Right lung (tissue), 10 donors: Measurements from ENCODE around the gene RASEF. TPM values are rescaled to one million over a fixed set of nuclear protein-coding genes. Genes with fewer than 3 reads are reported as not detected.
A peak's percentile ranks its signal among the peaks of the same experiment; 100 is the strongest.
"Not testable (repeated sequence)": the region's sequence is repeated elsewhere in the genome, so short reads cannot be mapped to it uniquely, and the experiment has no call there.

ENCODE experiments used
- DNase-seq, 2 donors: peaks; one replicate each; pipeline ENCODE4 v3.0.0-alpha.2; 2013
- long read RNA-seq, 8 donors: transcript quantifications; one replicate each; lab custom pipeline, GENCODE V29; 2026
- polyA plus RNA-seq, 5 donors: library from polyadenylated mRNA; unstranded; fragments of 120-200 nt; gene quantifications; one replicate each; pipeline versions ENCODE4 v1.2.1 to v1.2.3, GENCODE V29; 2013; ENCODE audit warnings: inconsistent platforms in 1 of 5, low replicate concordance in 1 of 5; ENCODE audit not compliant: insufficient read length in 5 of 5, insufficient read depth in 1 of 5

The RASEF gene
- 1 to 10 TPM; 7.2 to 9.1 (median 8.5) TPM for polyA plus RNA-seq
- long read RNA-seq, donor 1, full-length matches to known transcripts: 2 of 23 reads
- long read RNA-seq, donor 1, partial matches to known transcripts: 21 of 23 reads
- long read RNA-seq, donor 1, other reads (novel, unspliced or antisense): 0 of 23 reads
- long read RNA-seq, donor 2, full-length matches to known transcripts: 1 of 1 reads
- long read RNA-seq, donor 2, partial matches to known transcripts: 0 of 1 reads
- long read RNA-seq, donor 2, other reads (novel, unspliced or antisense): 0 of 1 reads
- long read RNA-seq, donor 3, full-length matches to known transcripts: 2 of 2 reads
- long read RNA-seq, donor 3, partial matches to known transcripts: 0 of 2 reads
- long read RNA-seq, donor 3, other reads (novel, unspliced or antisense): 0 of 2 reads
- long read RNA-seq, donor 4, full-length matches to known transcripts: 1 of 1 reads
- long read RNA-seq, donor 4, partial matches to known transcripts: 0 of 1 reads
- long read RNA-seq, donor 4, other reads (novel, unspliced or antisense): 0 of 1 reads
- long read RNA-seq, donor 5: 0 reads
- long read RNA-seq, donor 6: 0 reads
- long read RNA-seq, donor 7: 0 reads
- long read RNA-seq, donor 8: 0 reads

DNA sequence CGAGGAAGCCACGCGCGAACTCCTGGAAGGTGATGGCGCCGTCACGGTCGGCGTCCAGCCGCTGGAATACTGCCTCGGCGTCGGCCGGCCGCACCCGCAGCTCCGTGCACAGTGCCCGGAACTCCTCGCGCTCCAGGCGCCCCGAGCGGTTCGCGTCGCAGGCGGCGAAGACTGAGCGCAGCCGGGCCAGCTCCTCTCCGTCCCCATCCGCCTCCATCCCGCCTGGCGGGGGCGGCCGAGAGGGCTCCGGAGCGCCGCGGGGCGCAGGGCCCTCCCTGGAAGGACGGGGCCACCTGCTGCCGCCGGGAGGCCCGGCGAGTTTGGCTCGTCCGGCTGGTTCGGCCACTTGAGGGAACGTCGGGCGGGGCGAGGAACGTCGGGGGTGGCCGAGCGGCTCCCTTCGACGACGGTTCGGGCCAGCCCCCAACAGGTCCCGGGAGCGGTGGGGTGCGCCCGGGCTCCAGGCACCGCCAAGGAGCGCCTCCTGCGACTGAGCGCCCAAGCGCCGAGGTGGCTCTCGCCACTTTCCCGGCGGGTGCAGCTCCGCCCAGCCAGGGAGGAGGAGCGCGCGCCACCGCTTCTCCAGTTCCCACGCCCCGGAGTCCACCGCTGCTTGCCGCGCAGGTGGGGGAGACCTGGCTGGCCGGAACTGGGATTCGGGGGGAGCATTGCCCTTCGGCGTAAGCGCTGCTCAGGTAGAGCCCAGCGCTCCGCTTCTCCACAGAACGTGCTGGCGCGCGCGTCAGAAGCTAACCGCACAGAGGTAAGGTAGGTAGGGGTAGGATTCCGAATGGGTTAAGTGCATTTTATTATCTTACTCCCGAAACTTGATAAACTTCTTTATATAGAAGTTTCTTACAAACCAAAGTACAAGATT lies at the start of gene RASEF:
Gene RASEF, minus strand, starts transcription at position 492 of the 877 bp plus-strand sequence. Its CDS starts 275 bp downstream, at position 217.
- DNase-seq: peak; percentile 68 to 73

DNA sequence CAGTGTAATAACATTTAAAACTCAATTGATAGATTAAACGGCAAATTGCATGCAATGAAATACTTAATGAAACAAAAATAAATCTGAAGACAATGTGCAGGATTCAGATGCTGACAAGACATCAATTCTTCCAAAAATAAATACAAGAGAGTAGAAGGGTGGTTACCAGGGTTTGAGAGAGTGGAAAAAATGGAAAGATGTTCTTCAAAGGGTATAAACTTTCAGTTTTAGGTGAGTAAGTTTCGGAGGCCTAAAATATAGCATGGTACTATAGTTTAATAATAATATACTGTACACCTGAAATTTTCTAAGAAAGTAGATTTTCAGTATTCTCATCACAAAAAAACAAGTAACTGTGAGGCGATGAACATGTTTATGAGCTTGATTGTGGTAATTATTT lies 48.2 kb upstream of the RASEF start:
- no peak for DNase-seq

GRCh38 chr9:83109296-83109695 lies 46.4 kb upstream of the RASEF start:
- no peak for DNase-seq

GRCh38 chr9:83108208-83108607 lies 45.3 kb upstream of the RASEF start:
- no peak for DNase-seq

- DNase-seq: no peak
Observed at GRCh38 chr9:83106772-83107171, 43.8 kb upstream of the RASEF start.

DNA sequence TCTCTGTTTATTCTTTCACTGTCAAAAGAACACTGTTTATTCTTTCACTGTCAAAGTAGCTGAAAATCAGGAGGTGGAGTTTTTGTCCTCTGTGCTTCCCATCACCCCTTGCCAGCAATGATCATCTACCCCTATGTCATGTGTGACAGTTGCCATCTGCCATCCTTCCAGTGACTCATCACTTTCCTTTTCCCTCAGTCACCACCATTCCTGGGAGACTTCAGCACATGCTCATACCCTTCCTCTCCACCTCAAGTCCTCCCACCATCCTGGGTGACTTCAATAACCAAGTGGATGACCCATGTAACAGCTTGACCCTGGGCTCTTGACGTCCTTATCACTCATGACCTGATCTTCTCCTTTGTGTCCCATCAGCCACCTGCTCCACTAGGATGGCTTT lies 43.3 kb upstream of the RASEF start:
- DNase-seq: no peak

DNA sequence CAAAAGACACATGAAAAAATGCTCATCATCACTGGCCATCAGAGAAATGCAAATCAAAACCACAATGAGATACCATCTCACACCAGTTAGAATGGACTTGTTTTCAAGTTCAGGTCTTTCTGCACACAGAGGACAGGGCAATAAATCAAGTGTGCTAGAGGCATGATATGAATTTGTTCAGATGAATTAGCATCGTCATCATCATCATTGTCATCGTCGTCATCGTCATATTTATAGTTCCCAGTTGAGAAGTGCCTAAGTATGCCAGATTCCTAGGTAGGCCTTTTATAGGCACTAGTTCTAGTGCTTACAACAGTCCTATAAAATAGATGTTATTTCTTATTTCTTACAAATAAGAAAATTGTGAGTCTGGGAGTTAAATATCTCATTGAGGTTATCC lies 34.7 kb upstream of the RASEF start:
- DNase-seq: no peak

- not testable (repeated sequence) for DNase-seq
Observed at GRCh38 chr9:83093311-83093710, 30.4 kb upstream of the RASEF start.

DNA sequence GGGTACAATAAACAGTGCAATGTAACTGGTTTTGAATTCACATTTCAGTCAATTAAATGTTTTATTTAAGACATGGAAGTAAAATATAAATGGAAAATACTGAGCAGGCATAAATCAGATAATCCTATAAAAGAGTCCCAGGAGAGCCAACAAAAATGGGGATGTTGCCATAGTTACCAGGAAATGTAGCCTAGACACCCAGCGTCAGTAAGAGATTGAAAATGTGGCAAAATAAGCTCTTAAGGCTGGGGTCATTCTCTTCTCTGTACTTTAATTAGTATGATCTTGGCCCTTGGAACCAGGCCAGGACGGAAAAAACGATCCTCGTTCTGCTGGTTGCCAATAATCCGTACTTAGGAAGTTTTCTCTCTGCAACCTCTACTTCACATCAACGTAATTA lies 18.9 kb upstream of the RASEF start:
- no peak for DNase-seq

GRCh38 chr9:83081010-83081409 lies 18.1 kb upstream of the RASEF start:
- DNase-seq: no peak

GRCh38 chr9:83075932-83076331 lies 13.0 kb upstream of the RASEF start:
- DNase-seq: not testable (repeated sequence)

- DNase-seq: not testable (repeated sequence)
Observed at GRCh38 chr9:83072498-83072897, 9.6 kb upstream of the RASEF start.

DNA sequence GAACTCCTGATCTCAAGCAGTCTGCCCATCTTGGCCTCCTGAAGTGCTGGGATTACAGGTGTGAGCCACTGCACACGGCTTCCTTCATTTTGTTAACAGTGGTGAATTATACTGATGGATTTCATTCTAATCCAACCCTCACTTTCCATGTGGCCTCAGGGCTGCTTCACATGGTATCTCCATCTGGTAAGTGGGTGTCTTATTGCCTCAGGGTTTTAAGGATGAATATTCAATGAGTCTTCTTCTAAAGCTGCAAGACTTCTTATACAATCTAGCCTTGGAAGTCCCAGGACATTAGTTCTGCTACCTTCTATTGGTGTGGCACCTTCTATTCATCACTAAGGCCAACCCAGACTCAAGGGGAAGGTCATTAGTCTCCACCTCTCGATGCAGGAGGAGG lies 8.7 kb upstream of the RASEF start:
- no peak for DNase-seq

GRCh38 chr9:83070261-83070660 lies 7.3 kb upstream of the RASEF start:
- DNase-seq: no peak

GRCh38 chr9:83069651-83070050 lies 6.7 kb upstream of the RASEF start:
- no peak for DNase-seq

DNA sequence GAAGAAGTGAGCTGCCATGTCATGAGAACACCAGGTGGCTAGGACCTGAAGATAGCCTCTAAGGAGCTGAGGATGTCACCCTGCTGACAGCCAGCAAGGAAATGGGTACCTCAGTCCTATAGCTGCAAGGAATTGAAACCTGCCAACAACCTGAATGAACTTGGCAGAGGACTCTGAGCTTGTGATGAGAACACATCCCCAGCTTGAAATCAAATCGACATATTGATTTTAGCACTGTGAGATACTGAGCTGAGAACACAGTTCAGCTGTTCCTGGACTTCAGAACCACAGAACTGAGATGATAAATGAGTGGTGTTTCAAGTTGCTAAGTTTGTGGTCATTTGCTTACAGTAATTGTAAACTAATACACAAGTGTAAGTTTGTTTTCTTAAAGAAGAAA lies 5.5 kb upstream of the RASEF start:
- DNase-seq: no peak

DNA sequence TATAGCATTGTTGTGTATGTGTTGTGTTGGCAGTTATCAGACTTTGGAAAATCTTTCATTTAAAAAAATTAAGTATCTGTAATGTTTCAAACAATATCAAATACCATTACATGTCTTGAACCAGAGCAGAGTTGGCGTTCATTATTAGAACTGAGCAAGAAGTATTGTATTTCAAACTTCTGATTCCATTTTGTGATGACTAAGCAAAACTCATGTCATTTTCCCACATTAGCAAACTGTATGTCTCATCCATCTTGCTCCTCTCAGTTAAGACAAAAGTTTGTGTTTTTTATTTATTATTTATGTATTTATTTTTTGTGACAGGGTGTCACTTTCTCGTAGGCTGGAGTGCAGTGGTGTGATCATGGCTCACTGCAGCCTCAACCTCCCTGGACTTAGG lies 4.6 kb upstream of the RASEF start:
- no peak for DNase-seq

GRCh38 chr9:83066771-83067170 lies 3.8 kb upstream of the RASEF start:
- no peak for DNase-seq

DNA sequence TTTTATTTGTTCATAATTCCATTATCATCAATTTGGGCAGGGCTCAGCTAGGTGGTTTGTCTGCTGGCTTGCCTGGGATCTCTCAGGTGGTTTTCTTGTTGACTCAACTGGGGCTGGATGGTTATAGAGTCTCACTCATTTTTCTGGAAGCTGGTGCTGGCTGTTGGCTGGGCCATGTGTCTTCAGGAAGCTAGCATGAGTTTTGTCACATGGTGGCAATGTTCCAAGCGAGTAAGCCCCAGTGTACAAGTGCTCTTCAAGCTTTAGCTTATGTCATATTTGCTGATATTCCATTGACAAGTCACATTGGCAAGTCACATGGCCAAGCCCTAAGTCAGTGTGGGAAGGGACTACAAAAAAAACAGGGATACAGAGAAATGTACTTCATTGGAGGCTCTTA lies 2.3 kb upstream of the RASEF start:
- DNase-seq: no peak

- peak; percentile 32 to 51 for DNase-seq
Observed at GRCh38 chr9:83061990-83062650, 822 bp downstream of the RASEF start.

GRCh38 chr9:83061036-83061435 lies 1.9 kb downstream of the RASEF start:
- DNase-seq: no peak

GRCh38 chr9:83060556-83060955 lies 2.4 kb downstream of the RASEF start:
- no peak for DNase-seq
